Hematopoietic multipotent progenitor cell treated with erythropoietin and hydrocortisone succinate and interleukin-3 and kit ligand, for 8 days (in vitro differentiated cells): ENCODE measurements around the gene MFSD2A.
"Not testable (repeated sequence)": the region's sequence is repeated elsewhere in the genome, so short reads cannot be mapped to it uniquely, and the experiment has no call there.

Experiments
- DNase-seq: peaks from one replicate; pipeline ENCODE4 v3.0.0-alpha.2; 2015

MFSD2A gene

GRCh38 chr1:39969531-39970270 is 14.8 kb downstream of the MFSD2A start:
- no peak for DNase-seq

DNA sequence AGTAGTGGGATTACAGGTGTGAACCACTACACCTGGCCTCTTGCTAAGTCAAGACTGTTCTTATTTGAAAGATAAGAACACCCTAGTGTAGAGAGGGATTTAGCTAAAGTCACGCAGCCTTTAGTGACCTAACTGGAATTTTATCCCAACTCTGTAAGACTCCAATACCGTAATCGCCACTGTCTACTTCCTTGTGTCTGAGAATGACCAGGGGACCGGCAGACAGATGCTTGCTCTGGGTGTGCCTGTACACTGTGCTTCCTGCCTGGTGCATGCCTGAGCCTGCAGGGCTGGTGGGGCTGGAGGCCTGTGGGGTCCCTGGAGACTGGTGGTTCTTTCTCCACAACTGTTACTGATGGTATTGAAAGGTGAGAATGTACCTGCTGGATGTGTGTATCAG is 15.3 kb downstream of the MFSD2A start:
- no peak for DNase-seq

- DNase-seq, result no peak
Measured at GRCh38 chr1:39971138-39971537, 16.2 kb downstream of the MFSD2A start.

DNA sequence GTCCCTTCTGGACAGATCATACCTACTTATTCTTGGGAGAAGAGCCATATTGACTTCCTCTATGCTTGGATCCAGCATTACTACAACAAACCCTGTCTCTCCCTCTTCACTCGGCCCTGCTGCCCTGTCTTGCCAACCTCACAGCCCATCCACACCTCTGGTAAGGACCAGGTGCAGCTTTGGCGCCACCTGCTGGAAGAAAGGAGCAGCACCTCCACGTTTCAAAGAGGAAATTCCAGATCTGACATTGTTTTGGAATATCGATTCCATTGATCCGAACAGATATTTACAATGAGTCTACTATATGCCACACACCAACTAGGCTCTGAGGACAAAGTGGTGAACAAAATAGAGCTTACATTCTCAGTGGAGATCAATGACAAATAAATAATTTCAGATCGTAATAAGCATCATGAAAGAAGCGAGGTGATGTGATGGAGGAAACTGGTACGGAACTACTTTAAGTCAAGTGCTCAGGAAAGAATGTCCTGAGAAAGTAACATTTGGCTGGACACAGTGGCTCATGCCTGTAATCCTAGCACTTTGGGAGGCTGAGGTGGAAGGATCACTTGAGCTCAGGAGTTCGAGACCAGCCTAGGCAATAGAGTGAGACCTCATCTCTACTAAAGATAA is 18.7 kb downstream of the MFSD2A start:
- peak; percentile 71 for DNase-seq

DNA sequence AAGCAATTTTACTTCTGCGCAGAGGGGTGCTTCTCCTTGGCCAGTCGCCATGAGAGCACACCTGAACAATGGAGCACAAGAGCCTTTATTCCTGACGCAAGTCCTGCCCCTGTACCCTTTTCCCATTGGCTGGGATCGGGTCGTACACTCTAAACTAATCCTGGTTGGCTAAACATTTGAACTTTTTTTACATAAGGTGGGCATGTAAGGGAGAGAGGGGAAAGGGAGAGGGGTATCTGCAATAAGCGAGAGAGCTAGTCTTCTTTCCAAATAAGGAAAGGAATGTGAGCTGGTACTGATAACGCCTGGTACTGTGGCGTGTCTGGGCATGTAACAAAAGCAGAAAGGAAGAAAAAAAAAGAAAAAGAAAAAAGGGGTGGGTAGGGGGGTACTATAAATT is 21.8 kb downstream of the MFSD2A start:
- DNase-seq, result no peak

DNA sequence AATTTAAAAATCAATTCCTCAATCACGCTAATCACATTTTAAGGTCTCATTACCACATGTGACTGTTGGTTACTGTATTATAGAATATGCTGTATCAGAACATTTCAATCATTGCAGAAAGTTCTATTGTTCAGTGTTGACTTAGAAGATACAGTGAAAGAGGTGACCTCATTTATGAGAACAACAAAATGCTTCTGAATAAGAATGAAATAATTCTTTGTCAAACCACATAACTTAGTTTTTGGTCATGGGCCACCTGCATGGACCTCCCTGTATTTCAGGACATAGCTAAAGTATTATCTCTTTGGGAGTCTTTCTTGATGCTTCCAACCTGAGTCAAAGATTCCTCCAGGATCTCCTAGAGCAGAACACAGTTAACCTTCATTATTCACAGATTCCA is 22.3 kb downstream of the MFSD2A start:
- no peak for DNase-seq

- DNase-seq, result no peak
Measured at GRCh38 chr1:39979654-39980053, 24.7 kb downstream of the MFSD2A start.

DNA sequence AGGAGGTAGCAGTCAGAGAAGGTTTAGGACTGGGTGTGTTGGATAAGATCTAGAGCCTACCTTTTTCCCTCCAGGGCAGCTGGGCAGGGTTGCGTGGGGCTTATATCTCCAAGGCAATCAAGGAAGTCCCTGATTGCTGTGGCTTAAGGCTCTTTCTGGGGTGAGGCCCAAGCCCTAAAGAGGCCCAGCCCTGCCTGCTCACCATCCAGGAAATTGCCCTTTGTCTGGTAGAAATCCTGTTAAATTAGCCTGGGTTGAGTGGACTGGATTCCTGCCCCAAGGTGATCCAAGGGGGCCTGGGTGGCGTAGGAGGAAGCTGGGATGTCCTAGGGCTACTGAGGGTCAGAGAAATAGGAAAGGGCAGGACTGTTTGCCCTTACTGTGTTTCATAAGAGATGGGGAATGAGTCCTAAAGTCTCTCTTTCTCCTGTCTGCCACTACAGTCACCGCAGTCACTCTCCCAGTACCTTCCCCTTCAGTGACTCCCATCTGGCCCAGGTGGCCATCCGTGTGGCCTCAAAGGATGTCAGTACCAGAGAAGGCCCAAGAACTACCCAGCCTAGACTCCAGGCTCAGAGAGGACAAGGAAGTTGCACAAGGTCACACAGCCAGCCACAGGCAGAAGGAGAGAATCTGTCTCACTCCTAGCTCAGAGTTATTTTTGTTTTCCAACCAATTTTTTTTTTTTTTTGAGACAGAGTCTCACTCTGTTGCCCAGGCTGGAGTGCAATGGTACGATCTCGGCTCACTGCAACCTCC is 25.8 kb downstream of the MFSD2A start:
- no peak for DNase-seq

DNA sequence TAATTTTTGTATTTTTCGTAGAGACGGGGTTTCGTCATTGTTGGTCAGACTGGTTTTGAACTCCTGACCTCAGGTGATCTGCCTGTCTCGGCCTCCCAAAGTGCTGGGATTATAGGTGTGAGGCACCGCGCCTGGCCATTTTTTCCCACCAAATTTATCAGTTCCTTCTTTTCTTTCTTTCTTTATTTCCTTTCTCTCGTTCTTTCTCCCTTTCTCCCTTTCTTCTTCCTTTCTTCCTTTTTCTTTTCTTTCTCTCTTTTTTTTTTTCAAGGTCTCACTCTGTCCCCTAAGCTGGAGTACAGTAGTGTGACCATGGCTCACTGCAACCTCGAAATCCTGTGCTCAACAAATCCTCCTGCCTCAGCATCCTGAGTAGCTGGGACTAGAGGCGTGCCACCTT is 26.4 kb downstream of the MFSD2A start:
- no peak for DNase-seq

- DNase-seq, result no peak
Measured at GRCh38 chr1:39981945-39982344, 27.0 kb downstream of the MFSD2A start.

DNA sequence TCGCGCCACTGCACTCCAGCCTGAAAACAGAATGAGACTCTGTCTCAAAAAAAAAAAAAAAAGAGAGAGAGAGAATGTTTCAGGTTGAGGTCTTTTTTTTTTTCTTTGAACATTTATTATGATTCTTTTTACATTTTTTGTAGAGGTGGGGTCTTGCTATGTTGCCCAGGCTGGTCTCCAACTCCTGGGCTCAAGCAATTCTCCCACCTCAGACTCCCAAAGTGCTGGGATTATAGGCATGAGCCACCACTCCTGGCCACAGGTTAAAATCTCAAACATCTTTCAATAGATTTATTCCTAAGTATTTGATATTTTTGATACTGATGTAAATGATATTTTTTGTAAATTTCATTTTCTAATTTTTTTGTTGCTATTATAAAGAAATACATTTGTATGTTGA is 29.5 kb downstream of the MFSD2A start:
- DNase-seq, result not testable (repeated sequence)

GRCh38 chr1:39984951-39985350 is 30.0 kb downstream of the MFSD2A start:
- DNase-seq, result no peak

DNA sequence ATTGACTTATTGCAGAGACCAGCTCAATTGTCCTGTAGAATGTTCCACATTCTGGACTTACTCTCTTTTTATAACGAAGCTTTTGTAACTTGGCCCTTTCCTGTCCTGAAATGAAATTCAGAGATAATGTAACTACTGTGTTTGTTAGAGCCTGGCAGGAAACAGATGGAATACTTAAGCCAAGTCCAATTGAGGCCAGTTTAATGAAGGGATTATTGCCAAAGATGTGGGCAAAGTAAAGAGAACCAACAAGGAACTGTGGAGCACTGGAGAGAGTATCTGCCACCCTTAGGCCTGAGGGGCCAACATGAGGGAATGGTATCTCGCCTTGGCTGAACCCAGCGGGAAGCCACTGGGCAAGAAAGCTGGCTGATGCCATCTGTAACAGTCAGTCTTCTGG is 32.9 kb downstream of the MFSD2A start:
- no peak for DNase-seq

DNA sequence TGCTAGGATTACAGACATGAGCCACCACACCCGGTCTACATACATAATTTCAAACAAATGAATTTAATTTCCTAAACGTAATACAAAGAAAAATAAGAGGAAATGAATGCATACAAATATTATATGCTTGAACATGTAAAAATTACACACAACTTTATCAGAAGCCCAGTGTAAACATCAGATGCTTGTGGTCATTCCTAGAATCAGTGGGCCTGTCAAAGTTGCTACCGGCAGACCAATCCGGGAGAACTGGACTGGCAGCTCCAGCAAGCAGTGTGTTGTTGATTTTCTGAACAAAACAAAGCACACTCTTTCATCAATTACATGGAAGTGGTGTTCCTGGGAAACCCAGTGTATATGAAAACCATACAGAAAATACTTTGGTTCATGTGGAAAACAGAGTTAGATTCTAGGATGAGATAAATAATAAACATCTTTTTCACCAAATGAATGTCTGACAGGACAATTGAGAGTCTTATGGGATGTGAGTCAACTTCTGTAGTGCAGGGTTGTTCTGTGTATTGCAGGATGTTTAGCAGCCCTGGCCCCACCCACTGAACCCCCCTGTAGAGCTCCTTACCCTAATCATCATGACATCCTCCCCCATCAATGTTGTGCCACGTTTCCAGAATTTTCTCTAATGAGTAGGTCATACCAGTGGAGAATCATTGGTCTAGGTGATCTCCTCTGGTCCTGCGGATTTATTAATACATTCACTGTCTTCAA is 33.8 kb downstream of the MFSD2A start:
- DNase-seq, result no peak

DNA sequence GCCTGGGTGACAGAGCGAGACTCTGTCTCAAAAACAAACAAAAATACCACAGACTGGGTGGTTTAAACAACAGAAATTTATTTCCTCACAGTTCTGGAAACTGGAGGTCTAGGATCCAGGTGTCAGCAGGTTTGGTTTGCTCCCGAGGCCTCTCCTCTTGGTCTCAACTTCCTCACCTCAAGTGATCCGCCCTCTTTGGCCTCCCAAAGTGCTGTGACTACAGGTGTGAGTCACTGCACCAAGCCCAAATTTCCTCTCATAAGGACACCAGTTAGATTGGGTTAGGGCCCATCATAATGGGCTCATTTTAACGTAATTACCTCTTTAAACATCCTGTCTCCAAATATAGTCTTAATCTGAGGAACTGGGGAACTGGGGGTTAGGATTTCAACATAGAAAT is 35.5 kb downstream of the MFSD2A start:
- DNase-seq, result no peak

DNA sequence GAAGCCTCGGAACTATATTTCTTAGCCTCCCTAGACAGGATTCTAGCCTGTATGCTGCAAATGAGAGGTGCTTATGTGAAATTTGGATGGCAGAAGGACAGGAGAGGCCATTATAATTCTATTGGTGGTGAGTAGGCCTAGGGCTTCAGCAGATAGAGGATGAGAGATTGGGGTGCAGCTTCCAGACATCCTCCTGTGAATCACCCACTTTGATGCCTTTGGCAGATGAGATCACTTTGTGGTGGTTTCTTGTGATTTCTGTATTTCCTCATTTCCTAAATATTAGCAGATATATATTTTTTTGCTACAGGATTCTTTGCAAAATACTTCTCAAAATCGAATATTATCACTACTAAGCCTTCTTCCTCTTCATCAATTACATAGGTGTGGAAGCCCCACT is 37.3 kb downstream of the MFSD2A start:
- no peak for DNase-seq

DNA sequence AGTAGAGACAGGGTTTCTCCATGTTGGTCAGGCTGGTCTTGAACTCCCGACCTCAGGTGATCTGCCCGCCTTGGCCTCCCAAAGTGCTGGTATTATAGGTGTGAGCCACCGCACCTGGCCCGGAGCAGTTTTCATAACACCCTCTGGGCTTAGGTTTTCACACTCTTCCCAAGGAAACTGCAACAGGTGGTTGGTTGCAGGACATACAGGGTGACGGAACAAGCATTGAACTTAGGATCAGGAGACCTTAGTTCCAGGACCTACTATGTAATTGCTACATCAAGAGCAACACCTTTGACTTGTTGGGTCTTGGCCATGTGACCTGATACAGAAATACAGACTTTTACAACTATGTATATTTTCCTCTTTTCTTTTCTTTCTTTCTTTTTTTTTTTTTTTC is 37.9 kb downstream of the MFSD2A start:
- DNase-seq, result no peak

DNA sequence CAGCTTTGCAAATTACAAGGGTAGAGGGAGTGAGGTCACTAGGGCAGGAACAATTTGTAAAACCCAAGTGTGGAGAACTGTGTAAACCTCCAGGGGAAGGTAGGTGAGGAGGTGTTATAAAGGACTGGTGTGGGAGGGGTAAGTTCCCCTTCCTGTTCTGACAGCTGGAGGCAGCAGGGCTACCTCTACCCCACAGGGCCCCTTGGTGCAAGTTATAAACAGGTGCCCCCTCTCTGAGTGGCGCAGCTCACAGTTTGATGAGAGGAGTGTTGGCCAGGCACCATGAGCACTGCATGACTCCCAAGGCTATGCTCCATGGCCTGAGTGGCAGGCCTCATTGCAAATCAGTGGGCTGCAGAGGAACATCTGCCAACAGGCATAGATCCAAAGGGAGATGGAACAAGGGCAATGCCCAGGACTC is 41.0 kb downstream of the MFSD2A start:
- DNase-seq, result no peak

GRCh38 chr1:39996396-39997004 is 41.6 kb downstream of the MFSD2A start:
- DNase-seq, result no peak

DNA sequence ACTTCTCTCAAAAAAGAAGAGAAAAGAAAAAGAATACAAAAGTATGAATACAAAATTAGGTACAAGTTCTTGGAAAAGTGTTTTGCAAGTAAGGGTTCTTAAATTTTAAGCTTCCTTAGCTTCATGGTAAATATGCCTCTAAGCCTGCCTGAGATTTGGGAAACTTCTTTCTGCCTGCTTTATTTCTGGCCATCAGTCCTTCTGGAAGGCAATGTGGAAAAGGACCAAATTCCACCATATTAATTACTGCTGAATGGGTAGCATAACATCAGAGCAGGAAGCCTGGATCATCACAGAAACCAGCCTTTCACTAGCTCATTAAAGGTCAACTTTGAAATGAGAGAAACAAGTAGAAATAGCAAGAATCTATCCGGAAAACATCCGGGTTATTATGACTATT is 46.5 kb downstream of the MFSD2A start:
- no peak for DNase-seq

GRCh38 chr1:40003156-40004093 is 48.5 kb downstream of the MFSD2A start:
- no peak for DNase-seq

GRCh38 chr1:40004857-40005256 is 49.9 kb downstream of the MFSD2A start:
- DNase-seq, result no peak
